Measurements from ENCODE around the gene EEF1B2. TPM values are rescaled to one million over a fixed set of nuclear protein-coding genes. Genes with fewer than 3 reads are reported as not detected.
"Not testable (repeated sequence)": the region's sequence is repeated elsewhere in the genome, so short reads cannot be mapped to it uniquely, and the experiment has no call there.

Gene EEF1B2
- total RNA-seq, 1 experiment from 2014 or later: 425 TPM

DNA sequence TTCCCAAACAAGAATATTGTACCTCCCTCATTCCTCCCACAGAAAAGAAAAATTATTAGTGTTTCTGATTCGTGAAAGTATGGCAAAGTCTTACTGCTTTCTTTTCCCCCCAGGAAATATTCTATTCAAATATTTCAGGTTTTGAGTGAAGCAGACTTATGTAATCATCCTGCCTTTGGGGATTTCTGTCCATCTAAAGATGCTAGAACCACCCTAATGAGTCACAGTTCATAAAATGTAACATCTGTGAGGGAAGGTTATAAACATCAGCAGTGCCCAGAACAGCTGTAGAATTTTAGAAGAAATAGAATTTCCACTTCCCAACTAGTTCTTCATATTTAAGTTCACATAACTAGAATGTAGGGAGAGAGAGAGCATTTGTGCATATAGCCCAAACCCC, 39.0 kb downstream of the EEF1B2 start:
- Histone ChIP-seq H3K9me3 (no peaks in the 10 kb centered on the region), H3K27me3 (no peaks in the 10 kb centered on the region), H3K36me3 (no peaks in the 10 kb centered on the region), H3K4me3 (no peak overlapping the region)
- DNase-seq: no peak

DNA sequence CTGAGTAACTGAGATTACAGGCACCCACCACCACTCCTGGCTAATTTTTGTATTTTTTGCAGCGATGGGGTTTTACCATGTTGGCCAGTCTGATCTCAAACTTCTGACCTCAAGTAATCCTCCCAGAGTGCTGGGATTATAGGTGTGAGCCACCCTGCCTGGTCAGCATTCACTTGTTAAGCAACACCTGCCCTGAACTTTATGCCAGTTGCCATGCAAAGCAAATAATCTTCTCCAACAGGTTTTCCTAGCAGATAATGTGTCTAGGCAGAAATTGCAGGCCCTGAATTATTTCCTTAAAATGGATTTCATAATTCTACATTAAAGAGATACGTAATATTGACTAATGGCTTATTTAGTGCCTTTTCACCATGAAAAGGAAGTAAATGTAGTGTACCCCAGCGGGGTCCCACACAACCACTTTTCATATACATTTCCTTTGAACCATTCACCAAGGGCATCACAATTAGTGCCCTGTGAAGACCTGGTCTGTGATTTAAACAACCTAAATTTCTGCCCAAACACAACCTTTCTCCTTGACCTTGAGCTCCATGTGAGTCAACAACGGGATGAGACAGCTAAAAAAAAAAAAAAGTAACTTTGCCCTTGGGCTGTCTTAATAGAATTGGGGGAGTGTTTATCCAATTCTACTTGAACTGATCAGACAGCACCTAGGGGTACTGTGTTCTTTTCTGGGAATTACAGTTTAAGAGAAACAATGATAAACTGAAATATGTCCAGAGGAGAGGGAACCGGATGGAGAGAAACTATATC, 41.6 kb downstream of the EEF1B2 start:
- DNase-seq: no peak
- Histone ChIP-seq H3K4me3 (no peak overlapping the region), H3K9me3 (no peaks in the 10 kb centered on the region), H3K36me3 (no peaks in the 10 kb centered on the region), H3K27me3 (no peaks in the 10 kb centered on the region)

DNA sequence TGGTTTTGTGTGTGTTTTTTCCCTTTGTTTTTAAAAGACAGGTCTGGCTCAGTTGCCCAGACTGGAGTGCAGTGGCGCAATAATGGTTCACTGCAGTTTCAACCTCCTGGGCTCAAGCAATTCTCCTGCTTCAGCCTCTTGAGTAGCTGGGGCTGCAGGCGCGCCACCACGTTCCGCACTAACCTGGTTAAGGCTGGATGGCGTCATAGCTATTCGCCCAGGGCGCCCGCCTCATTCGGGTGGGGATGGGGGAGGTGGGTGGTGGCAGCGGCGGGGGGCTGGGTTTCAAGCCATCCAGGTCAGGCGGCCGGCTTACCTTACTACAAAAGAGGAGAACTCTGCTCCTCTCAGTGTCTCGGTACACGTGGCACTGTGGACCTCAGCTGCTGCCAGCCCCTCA, 42.8 kb downstream of the EEF1B2 start:
- DNase-seq: no peak
- H3K27me3 ChIP-seq: no peaks in the 10 kb centered on the region
- no peaks in the 10 kb centered on the region for H3K36me3 ChIP-seq
- no peak overlapping the region for H3K4me3 ChIP-seq
- no peaks in the 10 kb centered on the region for H3K9me3 ChIP-seq

DNA sequence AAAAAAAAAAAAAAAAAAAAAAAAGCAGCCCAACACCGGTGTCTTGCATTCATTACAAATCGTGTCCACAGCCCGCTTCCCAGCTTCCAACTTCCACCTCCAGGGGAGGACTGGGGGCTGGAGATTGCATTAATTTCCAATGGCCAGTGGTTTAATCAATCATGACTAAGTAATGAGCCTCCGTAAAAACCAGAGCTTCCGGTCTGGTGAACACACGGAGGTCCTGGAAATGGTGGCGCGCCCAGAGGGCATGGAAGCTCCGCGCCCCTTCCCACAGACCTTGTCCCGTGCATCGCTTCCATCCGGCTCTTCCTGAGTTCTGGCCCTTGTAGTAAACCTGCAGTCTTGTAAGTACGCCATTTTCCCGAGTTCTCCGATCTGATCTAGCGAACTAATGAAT, 43.6 kb downstream of the EEF1B2 start:
- H3K4me3 ChIP-seq: no peak overlapping the region
- no peak for DNase-seq
- H3K36me3 ChIP-seq: no peaks in the 10 kb centered on the region
- H3K27me3 ChIP-seq: no peaks in the 10 kb centered on the region
- no peaks in the 10 kb centered on the region for H3K9me3 ChIP-seq

- H3K36me3 ChIP-seq: no peaks in the 10 kb centered on the region
- H3K27me3 ChIP-seq: no peaks in the 10 kb centered on the region
- no peak overlapping the region for H3K4me3 ChIP-seq
- no peaks in the 10 kb centered on the region for H3K9me3 ChIP-seq
- no peak for DNase-seq
Measured at GRCh38 chr2:206204710-206205109, 45.0 kb downstream of the EEF1B2 start.

DNA sequence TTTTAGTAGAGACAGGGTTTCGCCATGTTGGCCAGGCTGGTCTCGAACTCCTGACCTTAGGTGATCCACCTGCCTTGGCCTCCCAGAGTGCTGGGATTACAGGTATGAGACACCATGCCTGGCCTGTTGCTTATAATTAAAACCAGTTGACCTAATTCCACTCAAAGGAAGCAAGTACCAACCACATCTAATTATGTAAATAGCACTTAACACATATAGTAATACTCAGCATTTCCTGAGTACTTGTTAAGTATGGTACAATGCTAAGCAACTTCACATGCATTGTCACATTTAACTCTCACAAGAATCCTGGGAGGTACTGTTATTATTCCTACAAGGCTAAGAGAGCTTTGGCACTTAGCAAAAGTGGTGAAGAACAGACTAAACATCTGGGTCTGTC, 47.6 kb downstream of the EEF1B2 start:
- not testable (repeated sequence) for H3K9me3 ChIP-seq, H3K4me3 ChIP-seq, H3K27me3 ChIP-seq, H3K36me3 ChIP-seq, DNase-seq

DNA sequence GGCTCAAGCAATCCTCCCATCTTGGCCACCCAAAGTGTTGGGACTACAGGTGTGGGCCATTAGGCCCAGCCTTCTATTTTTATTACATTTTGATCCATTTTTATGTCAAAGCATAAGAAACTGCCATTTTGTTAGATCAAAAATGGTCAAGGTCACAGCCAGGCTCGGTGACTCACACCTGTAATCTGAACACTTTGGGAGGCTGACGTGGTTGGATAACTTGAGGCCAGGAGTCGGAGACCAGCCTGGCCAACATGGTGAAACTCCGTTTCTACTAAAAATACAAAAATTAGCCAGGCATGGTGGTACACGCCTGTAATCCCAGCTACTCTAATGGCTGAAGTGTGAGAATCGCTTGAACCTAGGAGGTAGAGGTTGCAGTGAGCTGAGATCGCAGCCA, 49.2 kb downstream of the EEF1B2 start:
- no peaks in the 10 kb centered on the region for H3K27me3 ChIP-seq
- no peaks in the 10 kb centered on the region for H3K36me3 ChIP-seq
- DNase-seq: no peak
- H3K9me3 ChIP-seq: no peaks in the 10 kb centered on the region
- H3K4me3 ChIP-seq: no peak overlapping the region

DNA sequence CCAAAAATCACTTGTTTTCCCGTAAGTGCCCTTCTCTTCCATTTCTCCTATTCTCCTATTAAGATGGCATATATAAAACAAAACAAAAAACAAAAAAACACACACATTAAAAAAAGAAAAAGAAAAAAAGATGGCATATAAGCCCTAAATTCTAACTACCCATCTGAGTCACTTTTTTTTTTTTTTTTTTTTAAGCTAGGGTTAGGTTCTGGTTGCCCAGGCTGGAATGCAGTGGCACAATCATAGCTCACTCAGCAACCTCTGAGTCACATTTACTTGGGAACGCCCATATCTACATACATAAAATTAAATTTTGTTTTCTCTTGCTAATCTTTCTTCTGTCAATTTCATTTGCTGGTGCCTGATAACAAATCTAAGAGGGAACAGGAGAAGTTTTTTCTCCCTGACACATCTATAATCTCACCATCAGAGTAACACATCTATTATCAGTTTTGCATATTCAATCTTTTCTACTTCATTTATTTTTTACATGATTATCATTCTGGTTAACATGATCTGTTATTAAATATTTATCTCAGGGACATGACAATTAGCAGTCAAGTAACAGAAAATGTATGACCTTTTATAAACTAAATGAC, 52.1 kb downstream of the EEF1B2 start:
- Histone ChIP-seq H3K36me3 (no peaks in the 10 kb centered on the region), H3K4me3 (peak overlapping the region; percentile 45), H3K9me3 (no peaks in the 10 kb centered on the region), H3K27me3 (no peaks in the 10 kb centered on the region)
- DNase-seq: peak; percentile 69

Other genes starting within 250 kb of the EEF1B2 start
- gene INO80D, start 73.7 kb upstream of the EEF1B2 start, total RNA-seq (2014; rRNA removed; shearing (Covaris generic); ENCODE audit: low replicate concordance): 1.1 and 3.5 TPM in 2 replicates
- gene NDUFS1, start 451 bp upstream of the EEF1B2 start, total RNA-seq (2014; rRNA removed; shearing (Covaris generic); ENCODE audit: low replicate concordance): 110 and 146 TPM in 2 replicates
- 4.1 and 9.6 TPM in 2 replicates for gene ZDBF2, start 114.8 kb downstream of the EEF1B2 start, total RNA-seq (2014; rRNA removed; shearing (Covaris generic); ENCODE audit: low replicate concordance)

Measured in MG63 (cell line).